ENCODE measurements around the gene CABYR.

DNA sequence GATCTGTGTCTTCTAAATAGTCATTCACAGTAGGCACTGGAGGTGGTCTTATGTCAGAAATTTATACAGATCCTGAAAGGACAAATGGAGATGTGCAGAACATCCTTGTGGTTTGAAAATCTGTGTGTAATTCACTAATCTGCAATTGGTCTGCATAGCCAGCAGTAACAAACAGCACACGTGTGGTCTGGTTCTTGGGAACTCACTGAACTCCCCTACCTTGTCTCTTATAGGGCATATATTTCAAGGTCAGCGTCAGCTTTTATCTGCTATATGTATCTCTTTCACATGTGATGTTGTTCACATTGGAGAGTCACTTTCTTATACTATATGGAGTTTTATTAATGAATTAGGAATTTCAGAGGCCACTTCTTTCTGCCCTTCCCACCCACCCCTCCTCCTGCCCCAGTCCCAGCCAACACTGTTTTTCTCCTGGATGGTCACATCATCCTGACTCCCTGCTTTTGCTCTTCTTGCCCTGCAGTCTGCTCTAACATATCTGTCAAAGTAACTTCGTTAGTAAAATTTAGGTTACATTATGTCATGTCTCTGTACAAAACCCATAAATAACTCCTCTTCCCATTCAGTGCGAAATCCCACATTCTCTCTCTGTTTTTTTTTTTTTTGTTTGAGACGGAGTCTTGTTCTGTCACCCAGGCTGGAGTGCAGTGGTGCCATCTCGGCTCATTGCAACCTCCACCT lies 35.4 kb upstream of the CABYR start:
- TF ChIP-seq POLR2A (IDR thresholded peaks at IDR 0.05) = no peak
- TF ChIP-seq, protein P1, sequence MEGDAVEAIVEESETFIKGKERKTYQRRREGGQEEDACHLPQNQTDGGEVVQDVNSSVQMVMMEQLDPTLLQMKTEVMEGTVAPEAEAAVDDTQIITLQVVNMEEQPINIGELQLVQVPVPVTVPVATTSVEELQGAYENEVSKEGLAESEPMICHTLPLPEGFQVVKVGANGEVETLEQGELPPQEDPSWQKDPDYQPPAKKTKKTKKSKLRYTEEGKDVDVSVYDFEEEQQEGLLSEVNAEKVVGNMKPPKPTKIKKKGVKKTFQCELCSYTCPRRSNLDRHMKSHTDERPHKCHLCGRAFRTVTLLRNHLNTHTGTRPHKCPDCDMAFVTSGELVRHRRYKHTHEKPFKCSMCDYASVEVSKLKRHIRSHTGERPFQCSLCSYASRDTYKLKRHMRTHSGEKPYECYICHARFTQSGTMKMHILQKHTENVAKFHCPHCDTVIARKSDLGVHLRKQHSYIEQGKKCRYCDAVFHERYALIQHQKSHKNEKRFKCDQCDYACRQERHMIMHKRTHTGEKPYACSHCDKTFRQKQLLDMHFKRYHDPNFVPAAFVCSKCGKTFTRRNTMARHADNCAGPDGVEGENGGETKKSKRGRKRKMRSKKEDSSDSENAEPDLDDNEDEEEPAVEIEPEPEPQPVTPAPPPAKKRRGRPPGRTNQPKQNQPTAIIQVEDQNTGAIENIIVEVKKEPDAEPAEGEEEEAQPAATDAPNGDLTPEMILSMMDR (IDR thresholded peaks at IDR 0.05) = no peak
